Mononuclear cell (primary cell): ENCODE data around the gene DPH5. TPM values are rescaled to one million over a fixed set of nuclear protein-coding genes. Genes with fewer than 3 reads are reported as not detected.
"Not testable (repeated sequence)": the region's sequence is repeated elsewhere in the genome, so short reads cannot be mapped to it uniquely, and the experiment has no call there.

Experiments
- H3K27me3 ChIP-seq: 2 replicates; pipeline ENCODE4 v1.6.0; 2011; ENCODE audit warnings: low read length, control low read depth; ENCODE audit not compliant: insufficient read depth
- H3K4me1 ChIP-seq: 2 replicates; pipeline ENCODE4 v1.5.1; 2011; ENCODE audit warnings: mild to moderate bottlenecking, low read length, control low read depth; ENCODE audit not compliant: insufficient read depth
- H3K4me3 ChIP-seq: 2 replicates; pipeline ENCODE4 v1.5.1; 2011; ENCODE audit warnings: mild to moderate bottlenecking, low read length, moderate library complexity
- H3K9me3 ChIP-seq: 2 replicates; pipeline ENCODE4 v1.5.1; 2011; ENCODE audit warnings: low read depth, mild to moderate bottlenecking, control low read depth, low read length
- total RNA-seq: library from RNA; depleted of rRNA; stranded (reverse); fragments of >200 nt; gene quantifications from one replicate; pipeline ENCODE4 v1.2.3, GENCODE V29; 2012

Gene DPH5
- total RNA-seq, 1 donor = 42.1 TPM

DNA sequence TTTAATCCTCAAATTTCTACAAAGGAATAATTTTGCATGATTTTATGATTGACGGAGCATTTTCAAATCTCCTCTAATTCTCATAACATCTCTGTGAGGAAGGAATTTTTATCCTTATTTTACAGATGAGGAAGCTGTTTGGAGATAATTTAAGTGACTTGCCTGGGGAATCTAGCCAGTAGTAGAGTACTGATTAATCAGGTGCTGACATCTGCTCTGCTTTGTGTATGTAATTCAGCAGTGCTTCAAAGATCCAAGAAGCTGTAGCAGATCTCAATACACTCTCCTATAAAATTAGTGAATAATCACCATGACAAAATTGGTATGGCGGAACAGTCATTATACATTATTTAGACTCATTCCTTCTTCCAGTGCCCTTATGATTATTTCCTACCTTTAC is 46.0 kb downstream of the DPH5 start:
- no peak overlapping the region for H3K4me3 ChIP-seq
- no peaks in the 10 kb centered on the region for H3K4me1 ChIP-seq
- H3K9me3 ChIP-seq = no peaks in the 10 kb centered on the region
- no peaks in the 10 kb centered on the region for H3K27me3 ChIP-seq

DNA sequence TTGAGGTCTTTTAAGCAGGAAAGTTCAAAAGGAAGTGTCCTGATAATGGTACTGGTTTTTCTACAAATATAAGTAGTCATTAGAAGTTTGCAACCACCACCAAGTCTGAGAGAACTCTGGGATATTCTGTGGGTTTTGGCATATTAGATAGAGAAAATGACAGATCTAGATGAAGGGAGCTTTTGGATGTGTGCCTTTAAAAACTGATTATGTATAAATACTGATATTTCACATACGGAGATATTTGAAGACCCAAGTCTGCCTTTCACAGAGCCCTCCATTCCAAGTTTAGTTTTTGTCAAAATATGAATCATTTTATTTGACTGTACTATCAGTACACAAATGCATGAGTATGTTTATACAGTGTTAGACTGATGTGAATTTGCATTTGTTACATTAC is 48.6 kb downstream of the DPH5 start:
- H3K9me3 ChIP-seq = no peaks in the 10 kb centered on the region
- H3K27me3 ChIP-seq = no peaks in the 10 kb centered on the region
- no peaks in the 10 kb centered on the region for H3K4me1 ChIP-seq
- H3K4me3 ChIP-seq = no peak overlapping the region

DNA sequence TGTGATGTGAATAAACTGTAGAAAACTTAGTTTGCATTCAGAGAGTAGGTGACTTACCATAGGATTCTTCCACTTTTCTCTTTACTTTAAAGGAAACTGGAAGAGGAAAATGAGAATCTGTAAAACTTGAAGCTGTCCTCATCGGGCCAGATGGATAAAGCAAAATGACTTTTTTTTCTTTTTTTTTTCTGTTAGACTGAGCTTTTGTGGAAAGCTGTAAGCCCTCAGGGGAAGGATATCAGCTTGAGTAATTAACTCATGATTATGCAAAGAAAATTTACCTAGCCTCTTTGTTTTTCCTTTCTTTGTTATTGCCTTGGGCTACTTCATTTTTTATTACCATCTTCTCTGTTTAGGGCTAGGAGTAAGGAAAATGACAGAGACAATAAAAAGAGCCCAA is 53.4 kb downstream of the DPH5 start:
- H3K4me1 ChIP-seq = no peaks in the 10 kb centered on the region
- no peaks in the 10 kb centered on the region for H3K27me3 ChIP-seq
- H3K4me3 ChIP-seq = no peak overlapping the region
- H3K9me3 ChIP-seq = no peaks in the 10 kb centered on the region

DNA sequence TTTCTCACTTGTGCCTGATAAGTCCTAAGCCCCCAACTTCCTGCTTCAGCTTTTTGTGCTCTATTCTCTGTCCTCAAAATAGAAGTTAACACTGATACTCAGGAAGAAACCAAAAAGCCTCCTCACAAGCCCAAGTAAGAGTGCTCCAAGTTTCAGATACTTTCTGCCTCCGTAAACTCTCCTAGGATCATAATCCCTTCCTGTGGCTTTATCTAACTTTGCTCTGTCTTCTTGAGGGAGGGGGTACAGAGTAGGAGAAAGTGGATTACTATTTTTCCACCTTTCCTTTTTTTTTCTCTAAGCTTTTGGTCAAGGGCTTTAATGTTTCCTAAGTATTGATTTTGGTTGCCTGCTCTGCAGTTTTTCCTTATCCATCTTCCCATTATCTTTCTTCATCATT is 54.6 kb downstream of the DPH5 start:
- Histone ChIP-seq H3K4me3 (no peak overlapping the region), H3K9me3 (no peaks in the 10 kb centered on the region), H3K27me3 (no peaks in the 10 kb centered on the region), H3K4me1 (no peaks in the 10 kb centered on the region)

DNA sequence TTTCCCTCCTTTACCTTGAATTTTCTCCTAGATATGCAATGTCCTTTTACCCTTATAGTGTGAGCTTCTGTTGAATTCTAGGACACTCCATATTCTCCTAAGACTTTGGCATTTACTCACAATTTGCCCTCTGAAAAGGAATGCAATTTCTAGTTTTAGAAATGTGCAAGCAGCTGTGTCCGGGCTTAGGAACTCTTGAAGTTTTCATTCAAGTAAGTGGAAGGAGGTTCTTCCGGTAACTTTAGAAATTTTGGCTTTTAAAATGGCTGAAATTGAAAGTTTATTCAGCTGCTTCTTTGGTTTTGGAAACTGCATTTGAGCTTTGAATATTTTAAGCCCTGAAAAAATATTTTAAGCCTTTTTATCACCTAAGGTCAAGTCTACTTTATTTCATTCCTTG is 56.3 kb downstream of the DPH5 start:
- Histone ChIP-seq H3K4me1 (no peaks in the 10 kb centered on the region), H3K27me3 (no peaks in the 10 kb centered on the region), H3K4me3 (no peak overlapping the region), H3K9me3 (no peaks in the 10 kb centered on the region)

DNA sequence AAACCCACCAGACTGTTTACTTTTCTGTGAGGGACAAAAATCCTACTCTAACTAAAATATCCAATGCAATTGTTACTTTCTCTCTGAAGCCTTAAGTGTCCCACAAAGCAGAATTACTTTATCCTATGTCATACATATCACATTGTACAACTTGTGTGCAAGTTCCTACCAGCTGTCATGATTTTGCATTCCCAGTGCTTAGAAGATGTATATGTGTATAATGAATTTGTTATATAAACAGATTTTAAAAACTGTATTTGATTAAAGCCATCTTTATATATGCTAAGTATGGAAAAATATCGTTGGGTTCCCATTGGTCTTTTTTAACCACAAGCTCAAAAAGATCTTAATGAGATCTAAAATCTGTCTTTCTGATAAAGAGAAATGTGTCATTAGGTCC is 57.0 kb downstream of the DPH5 start:
- Histone ChIP-seq H3K4me3 (no peak overlapping the region), H3K4me1 (no peaks in the 10 kb centered on the region), H3K27me3 (no peaks in the 10 kb centered on the region), H3K9me3 (no peaks in the 10 kb centered on the region)

DNA sequence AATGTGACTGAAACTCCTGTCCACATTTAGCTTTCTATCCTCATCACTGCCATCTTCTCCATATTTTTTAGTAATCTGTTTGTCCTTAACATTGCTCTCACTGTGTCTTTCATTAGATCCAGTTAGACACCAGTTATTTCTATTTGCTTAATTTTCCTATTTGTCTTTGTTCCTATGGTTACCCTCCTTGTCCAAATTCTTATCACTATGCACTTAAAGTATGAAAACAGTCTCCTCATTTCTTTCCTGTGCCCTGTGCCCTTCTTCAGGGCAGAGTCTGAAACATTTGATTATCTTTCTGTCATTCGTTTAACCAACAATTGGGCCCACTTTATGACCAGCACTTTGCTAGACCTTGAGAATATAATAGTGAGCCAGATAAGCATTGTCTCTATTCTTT is 65.5 kb downstream of the DPH5 start:
- no peaks in the 10 kb centered on the region for H3K4me1 ChIP-seq
- no peak overlapping the region for H3K4me3 ChIP-seq
- H3K9me3 ChIP-seq = no peaks in the 10 kb centered on the region
- H3K27me3 ChIP-seq = no peaks in the 10 kb centered on the region

DNA sequence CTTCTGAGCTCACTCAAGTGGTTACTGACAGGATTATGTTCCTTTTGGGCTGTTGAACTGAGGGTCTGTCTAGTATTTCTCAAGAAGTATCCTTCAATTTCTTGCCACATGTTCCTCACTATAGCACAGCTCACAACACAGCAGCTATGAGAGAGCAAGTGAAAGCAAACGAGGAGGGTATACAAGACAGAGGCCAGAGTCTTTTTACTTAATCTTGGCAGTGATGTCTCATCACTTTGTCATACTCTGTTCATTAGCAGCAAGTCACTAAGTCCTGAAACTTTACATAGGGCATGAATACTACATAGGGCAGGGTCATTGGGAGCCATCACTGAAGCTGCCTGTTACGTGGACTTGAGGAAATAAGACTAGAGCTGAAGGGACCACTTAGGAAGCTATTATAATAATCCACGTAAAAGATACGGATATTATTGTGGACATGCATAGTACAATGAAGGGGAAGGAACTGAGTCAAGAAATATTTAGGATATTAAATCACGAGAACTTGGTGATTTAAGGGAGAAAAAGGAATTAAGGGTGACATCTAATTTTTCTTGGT is 66.0 kb downstream of the DPH5 start:
- no peaks in the 10 kb centered on the region for H3K9me3 ChIP-seq
- no peaks in the 10 kb centered on the region for H3K4me1 ChIP-seq
- H3K27me3 ChIP-seq = no peaks in the 10 kb centered on the region
- no peak overlapping the region for H3K4me3 ChIP-seq

DNA sequence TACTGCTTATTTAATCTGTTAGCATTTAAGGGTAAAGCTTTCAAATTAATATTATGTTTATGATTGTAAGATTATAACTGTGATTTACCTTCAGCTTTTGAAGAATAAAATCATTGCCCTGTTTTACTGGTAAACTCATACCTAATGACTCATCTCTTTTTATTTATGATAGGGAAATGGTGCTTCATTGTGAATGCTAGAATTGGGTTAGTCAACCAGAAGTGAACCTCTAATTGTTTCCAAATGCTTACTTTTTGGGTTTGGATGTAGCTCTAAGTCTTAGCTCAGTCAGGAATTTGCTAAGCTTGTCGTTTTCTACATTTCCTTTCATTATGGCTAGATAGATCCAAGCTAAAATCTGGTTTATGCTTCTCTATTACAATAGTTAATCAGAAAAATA is 70.3 kb downstream of the DPH5 start:
- Histone ChIP-seq H3K27me3 (no peaks in the 10 kb centered on the region), H3K9me3 (no peaks in the 10 kb centered on the region), H3K4me1 (peaks cover 3% of the 10 kb centered on the region), H3K4me3 (no peak overlapping the region)

DNA sequence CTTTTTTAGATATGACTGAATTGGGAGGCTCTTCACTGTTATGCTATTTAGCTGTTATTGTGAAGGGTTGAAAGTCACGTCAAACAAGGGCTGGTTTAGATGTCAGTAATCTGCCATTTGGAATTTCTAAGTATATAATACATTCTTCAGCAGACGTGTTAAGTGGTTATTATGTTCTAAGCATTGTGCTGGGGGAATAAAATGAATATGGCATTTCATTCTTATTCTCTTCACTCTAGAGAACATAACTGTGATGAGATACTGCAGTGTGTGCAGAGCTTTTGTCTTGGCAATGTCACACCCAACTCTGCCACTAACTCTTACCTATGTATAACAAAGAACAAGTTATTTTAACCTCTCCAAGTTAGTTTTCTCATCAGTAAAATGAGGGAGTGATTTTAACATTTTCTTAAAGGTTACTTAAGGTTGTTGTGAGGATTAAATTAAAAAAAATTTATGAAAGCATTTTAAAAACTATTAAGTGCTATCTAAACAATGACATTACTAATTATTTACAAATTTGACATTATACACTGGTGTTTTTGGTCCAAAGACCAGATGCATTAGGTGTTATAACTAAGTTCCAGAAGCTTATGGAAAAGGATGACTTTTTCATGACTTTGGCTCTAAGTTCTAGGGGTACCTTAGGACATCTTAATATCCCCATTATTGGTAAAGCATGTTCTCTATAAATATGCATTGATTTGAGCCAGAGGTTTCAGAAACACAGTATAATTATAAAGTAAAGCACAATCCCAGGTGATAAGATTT is 71.4 kb downstream of the DPH5 start:
- Histone ChIP-seq H3K27me3 (no peaks in the 10 kb centered on the region), H3K4me3 (no peak overlapping the region), H3K9me3 (no peaks in the 10 kb centered on the region), H3K4me1 (peaks cover 12% of the 10 kb centered on the region)

DNA sequence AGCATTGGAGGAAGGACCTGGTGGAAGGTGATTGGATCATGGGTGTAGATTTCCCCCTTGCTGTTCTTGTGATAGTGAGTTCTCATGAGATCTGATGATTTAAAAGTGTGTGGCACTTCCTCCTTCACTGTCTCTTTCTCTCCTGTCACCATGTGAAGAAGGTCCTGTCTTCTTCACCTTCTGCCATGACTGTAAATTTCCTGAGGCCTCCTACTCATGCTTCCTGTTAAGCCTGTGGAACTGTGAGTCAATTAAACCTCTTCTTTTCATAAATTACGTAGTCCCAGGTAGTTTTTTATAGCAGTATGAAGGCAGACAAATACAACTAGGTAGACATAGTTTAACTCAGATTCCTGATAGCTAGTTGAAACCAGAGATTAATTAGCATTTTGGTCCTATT is 72.6 kb downstream of the DPH5 start:
- H3K9me3 ChIP-seq, H3K27me3 ChIP-seq, H3K4me3 ChIP-seq: not testable (repeated sequence)
- peaks cover 22% of the 10 kb centered on the region for H3K4me1 ChIP-seq

DNA sequence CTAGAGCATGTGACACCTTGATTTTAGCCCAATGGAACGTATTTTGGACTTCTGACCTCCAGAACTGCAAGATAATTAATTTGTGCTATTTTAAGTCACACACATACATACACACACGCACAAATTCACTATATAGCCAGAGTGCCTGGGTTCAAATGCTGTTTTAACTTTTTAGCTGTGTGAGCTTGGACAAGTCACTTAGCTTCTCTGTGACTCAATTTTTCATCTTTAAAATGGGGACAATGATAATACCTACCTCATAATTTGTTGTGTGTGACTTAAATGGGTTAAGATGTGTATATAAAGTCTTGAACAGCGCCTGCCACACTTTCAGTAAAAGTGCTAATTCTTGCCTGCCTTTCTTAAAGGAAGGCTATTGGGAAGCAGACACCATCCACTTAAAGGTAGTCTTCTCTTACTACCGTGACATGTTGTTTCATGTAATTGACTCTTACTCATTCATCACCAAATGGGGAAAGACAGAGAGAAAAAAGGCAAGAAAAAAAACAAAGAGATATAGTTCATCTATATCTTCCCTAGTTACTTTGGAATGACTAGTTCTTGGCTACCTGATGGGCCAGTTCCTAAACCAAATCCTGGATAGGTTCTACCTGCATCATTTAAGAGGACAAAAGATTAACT is 73.4 kb downstream of the DPH5 start:
- Histone ChIP-seq H3K9me3 (no peaks in the 10 kb centered on the region), H3K27me3 (no peaks in the 10 kb centered on the region), H3K4me3 (no peak overlapping the region), H3K4me1 (peaks cover 22% of the 10 kb centered on the region)

DNA sequence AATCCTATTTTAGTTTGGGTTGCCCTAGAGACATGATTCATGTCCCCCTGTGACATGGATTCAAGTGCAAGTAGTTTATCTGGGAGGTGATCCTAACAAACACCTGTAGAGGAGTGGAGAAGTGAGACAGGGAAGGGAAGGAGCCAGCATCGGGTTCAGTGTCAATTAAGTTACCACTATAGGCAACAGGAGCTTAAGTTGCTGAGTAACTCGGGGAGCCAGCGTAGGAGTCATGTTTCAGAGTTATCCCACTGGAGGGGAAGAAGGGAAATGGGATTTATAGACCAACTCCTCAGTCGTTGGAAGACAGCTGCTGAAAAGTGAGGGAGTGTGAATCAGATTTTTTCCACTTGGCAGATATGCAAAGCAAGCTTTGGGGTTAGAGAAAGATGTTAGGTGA is 74.8 kb downstream of the DPH5 start:
- Histone ChIP-seq H3K4me3 (no peak overlapping the region), H3K27me3 (no peaks in the 10 kb centered on the region), H3K9me3 (no peaks in the 10 kb centered on the region), H3K4me1 (peaks cover 22% of the 10 kb centered on the region)

DNA sequence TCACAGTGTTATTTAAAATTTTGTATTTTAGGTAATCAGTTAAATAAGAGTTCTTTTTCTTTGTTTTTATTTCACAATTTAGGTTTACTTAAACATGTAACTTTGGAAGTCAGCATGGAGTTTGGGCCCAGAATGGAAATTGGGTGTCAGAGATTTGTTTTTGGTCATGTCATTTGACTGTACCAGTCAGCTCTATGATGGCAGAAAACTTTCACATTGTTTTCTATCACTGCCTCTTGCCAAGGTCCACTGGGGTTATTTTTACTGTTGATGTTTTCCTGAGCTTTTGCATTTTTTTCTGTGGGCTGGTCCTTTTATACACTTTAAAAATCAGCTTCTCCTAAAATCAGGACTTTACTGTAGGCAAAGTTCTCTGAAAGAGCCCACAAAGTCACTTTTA is 75.2 kb downstream of the DPH5 start:
- no peak overlapping the region for H3K4me3 ChIP-seq
- peaks cover 22% of the 10 kb centered on the region for H3K4me1 ChIP-seq
- H3K27me3 ChIP-seq = no peaks in the 10 kb centered on the region
- no peaks in the 10 kb centered on the region for H3K9me3 ChIP-seq

DNA sequence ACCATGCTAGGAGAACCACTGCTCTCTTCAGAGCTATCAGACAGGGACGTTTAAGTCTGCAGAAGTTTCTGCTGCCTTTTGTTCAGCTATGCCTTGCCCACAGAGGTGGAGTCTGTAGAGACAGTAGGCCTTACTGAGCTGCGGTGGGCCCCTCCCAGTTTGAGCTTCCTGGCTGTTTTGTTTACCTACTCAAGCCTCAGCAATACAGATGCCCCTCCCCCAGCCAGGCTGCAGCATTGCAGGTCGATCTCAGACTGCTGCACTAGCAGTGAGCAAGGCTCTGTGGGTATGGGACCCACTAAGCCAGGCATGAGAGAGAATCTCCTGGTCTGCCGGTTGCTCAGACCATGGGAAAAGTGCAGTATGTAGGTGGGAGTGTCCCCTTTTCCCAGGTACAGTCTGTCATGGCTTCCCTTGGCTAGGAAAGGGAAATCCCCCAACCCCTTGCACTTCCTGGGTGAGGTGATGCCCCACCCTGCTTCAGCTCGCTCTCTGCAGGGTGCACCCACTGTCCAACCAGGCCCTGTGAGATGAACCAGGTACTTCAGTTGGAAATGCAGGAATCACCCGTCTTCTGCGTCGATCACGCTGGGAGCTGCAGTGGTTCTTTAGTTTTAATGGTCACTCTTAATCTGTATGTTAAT is 75.9 kb downstream of the DPH5 start:
- not testable (repeated sequence) for H3K27me3 ChIP-seq, H3K4me3 ChIP-seq, H3K9me3 ChIP-seq
- peaks cover 22% of the 10 kb centered on the region for H3K4me1 ChIP-seq
